ENCODE results near the gene NCAPD2. TPM values are rescaled to one million over a fixed set of nuclear protein-coding genes. Genes with fewer than 3 reads are reported as not detected.

NCAPD2 gene
- polyA plus RNA-seq, 3 donors: 6.2 to 15.0 (median 8.3) TPM

GRCh38 chr12:6567112-6567670 lies 73.3 kb downstream of the NCAPD2 start:
- H3K27ac ChIP-seq (ENCODE audit: low read depth in 1 of 2, low read length in 2 of 2): peak overlapping the region in 1 of 2 donors; percentile 85
- peak overlapping the region; percentile 48 to 90 (median 67) for H3K4me3 ChIP-seq (replicated peaks in 1 of 3; ENCODE audit: low read depth in 2 of 3, low read length in 3 of 3)
- H3K9me3 ChIP-seq (replicated peaks in 1 of 2; ENCODE audit: control insufficient read depth in 1 of 2, insufficient read depth in 1 of 2, low read length in 2 of 2): no peaks in the 10 kb centered on the region
- intact Hi-C loops (cut with micrococcal nuclease): loop anchor here in 1 of 2 donors (10.0 kb wide), 1 partner anchor 118 kb away; the partner anchor contains the start of gene ZNF384
- H3K27me3 Mint-ChIP-seq (ENCODE audit: low read depth in 3 of 3): peaks cover 0 to 2% (median 0%) of the 10 kb centered on the region in 3 donors
- peaks cover 64 to 73% of the 10 kb centered on the region in 2 donors for H3K36me3 Mint-ChIP-seq
- peak overlapping the region; percentile 98 to 99 for H3K4me3 Mint-ChIP-seq
- peak overlapping the region; percentile 92 to 98 (median 95) for H3K27ac Mint-ChIP-seq
- peak in 2 of 3 donors; percentile 30 to 39 for DNase-seq
- peak overlapping the region; percentile 75 for H3K9ac ChIP-seq (ENCODE audit: insufficient read depth, low read length, poor library complexity, severe bottlenecking)
- 62% methylated on average over 6 of the region's 8 CpGs for WGBS (ENCODE audit: insufficient coverage)
- H3K4me1 Mint-ChIP-seq: peaks cover 31% of the 10 kb centered on the region
- peaks cover 15 to 30% of the 10 kb centered on the region in 2 donors for H3K4me1 ChIP-seq (ENCODE audit: control insufficient read depth in 1 of 2, insufficient read depth in 2 of 2, low read length in 2 of 2)
- peaks cover 41 to 65% of the 10 kb centered on the region in 2 donors for H3K36me3 ChIP-seq (replicated peaks in 1 of 2; ENCODE audit: control insufficient read depth in 1 of 2, insufficient read depth in 2 of 2, low read length in 2 of 2)
- H3K4me2 ChIP-seq (replicated peaks; ENCODE audit: extremely low read depth, low read length, poor library complexity, severe bottlenecking): peak overlapping the region; percentile 97
- peak overlapping the region; percentile 82 for H2AFZ ChIP-seq (ENCODE audit: insufficient read depth, low read depth, low read length, poor library complexity, severe bottlenecking)
- H3K79me2 ChIP-seq (ENCODE audit: insufficient read depth, low read length): peaks cover 57% of the 10 kb centered on the region
- no peak for TF ChIP-seq CTCF (IDR thresholded peaks at IDR 0.05)
- H3K9me3 Mint-ChIP-seq: no peaks in the 10 kb centered on the region
- no peaks in the 10 kb centered on the region for H3K27me3 ChIP-seq (ENCODE audit: control insufficient read depth in 2 of 2, insufficient read depth in 2 of 2, low read length in 2 of 2)
- H4K20me1 ChIP-seq (ENCODE audit: insufficient read depth, low read length): peaks cover 27% of the 10 kb centered on the region

GRCh38 chr12:6569312-6569711 lies 75.4 kb downstream of the NCAPD2 start:
- Mint-ChIP-seq H3K4me1 (peaks cover 26% of the 10 kb centered on the region), H3K27ac (peak overlapping the region in 1 of 7 donors; percentile 21), H3K4me3 (peak overlapping the region in 1 of 2 donors; percentile 99), H3K36me3 (peaks cover 64 to 76% of the 10 kb centered on the region in 2 donors), H3K27me3 (ENCODE audit: low read depth in 3 of 3) (peaks cover 0 to 2% (median 0%) of the 10 kb centered on the region in 3 donors), H3K9me3 (no peaks in the 10 kb centered on the region)
- no peak for DNase-seq
- H3K9me3 ChIP-seq (replicated peaks in 1 of 2; ENCODE audit: control insufficient read depth in 1 of 2, insufficient read depth in 1 of 2, low read length in 2 of 2): no peaks in the 10 kb centered on the region
- H3K27ac ChIP-seq (ENCODE audit: low read depth in 1 of 2, low read length in 2 of 2): no peak overlapping the region
- no peak overlapping the region for H3K9ac ChIP-seq (ENCODE audit: insufficient read depth, low read length, poor library complexity, severe bottlenecking)
- H3K36me3 ChIP-seq (replicated peaks in 1 of 2; ENCODE audit: control insufficient read depth in 1 of 2, insufficient read depth in 2 of 2, low read length in 2 of 2): peaks cover 48 to 74% of the 10 kb centered on the region in 2 donors
- peaks cover 39% of the 10 kb centered on the region for H3K79me2 ChIP-seq (ENCODE audit: insufficient read depth, low read length)
- H2AFZ ChIP-seq (ENCODE audit: insufficient read depth, low read depth, low read length, poor library complexity, severe bottlenecking): no peak overlapping the region
- WGBS (ENCODE audit: insufficient coverage): 97% methylated on average over 4 of the region's 12 CpGs
- peaks cover 15 to 30% of the 10 kb centered on the region in 2 donors for H3K4me1 ChIP-seq (ENCODE audit: control insufficient read depth in 1 of 2, insufficient read depth in 2 of 2, low read length in 2 of 2)
- no peak overlapping the region for H3K4me2 ChIP-seq (replicated peaks; ENCODE audit: extremely low read depth, low read length, poor library complexity, severe bottlenecking)
- TF ChIP-seq CTCF (IDR thresholded peaks at IDR 0.05): no peak
- H4K20me1 ChIP-seq (ENCODE audit: insufficient read depth, low read length): peaks cover 12% of the 10 kb centered on the region
- intact Hi-C loops (cut with micrococcal nuclease): loop anchor here in 1 of 2 donors (10.0 kb wide), 1 partner anchor 115 kb away; the partner anchor contains the start of gene ZNF384
- no peaks in the 10 kb centered on the region for H3K27me3 ChIP-seq (ENCODE audit: control insufficient read depth in 2 of 2, insufficient read depth in 2 of 2, low read length in 2 of 2)
- H3K4me3 ChIP-seq (replicated peaks in 1 of 3; ENCODE audit: low read depth in 2 of 3, low read length in 3 of 3): no peak overlapping the region

Measured in CD14-positive monocyte (primary cell).